Lower leg skin (tissue), 4 donors: ENCODE data around the gene GASK1B. TPM values are rescaled to one million over a fixed set of nuclear protein-coding genes. Genes with fewer than 3 reads are reported as not detected.

Experiments
- DNase-seq, 2 donors: peaks; one replicate each; pipeline ENCODE4 v3.0.0-alpha.2; 2019; ENCODE audit warnings: low spot score in 2 of 2
- H3K4me3 ChIP-seq: fragments of 200-600 bp; sonication (generic); 2 replicates; pipeline ENCODE4 v1.5.1; 2017; ENCODE audit warnings: mild to moderate bottlenecking, low read depth; ENCODE audit not compliant: poor library complexity, severe bottlenecking
- CTCF ChIP-seq, 3 donors: fragments of 450-650 bp; IDR thresholded peaks; one replicate each; pipeline ENCODE4 v1.5.1; 2016; ENCODE audit warnings: antibody characterized with exemption in 3 of 3, mild to moderate bottlenecking in 3 of 3, moderate library complexity in 2 of 3
- POLR2A ChIP-seq, 2 donors: fragments of 450-650 bp; IDR thresholded peaks; one replicate each; pipeline ENCODE4 v1.6.1; 2016 to 2017; ENCODE audit warnings: antibody characterized with exemption in 2 of 2, mild to moderate bottlenecking in 1 of 2, moderate library complexity in 1 of 2
- WGBS, 2 donors: methylation state at CpG; one replicate each; pipeline ENCODE4 v1.1.5; 2018; 5-methylcytosine and 5-hydroxymethylcytosine counted together
- intact Hi-C: fragments of 100-400 bp; cut with DNase I; formaldehyde crosslinking; loops from one replicate; pipeline ENCODE4 v1.15.0; 2023; ENCODE audit warnings: low total_unique reads
- total RNA-seq, 4 donors: library from RNA; depleted of rRNA; stranded (reverse); fragments of >200 nt; gene quantifications; one replicate each; pipeline ENCODE4 v1.1.0, GENCODE V29; 2016

The GASK1B gene
- 10 to 100 TPM in 1 of 4 donors, 1 to 10 TPM in 3; 3.8 to 10.8 (median 5.3) TPM for total RNA-seq

- no peak within 1 kb of the TSS for H3K4me3 ChIP-seq
- DNase-seq, result peak in 1 of 2 donors; percentile 39
- intact Hi-C loops, result loop anchor here (10.0 kb wide), 1 partner anchor 178 kb away; no protein-coding TSS in a partner anchor
- 9 to 10% methylated on average over 12 of the region's 12 CpGs for WGBS, 2 donors
- TF ChIP-seq POLR2A (IDR thresholded peaks at IDR 0.05), result no peak
- TF ChIP-seq CTCF (IDR thresholded peaks at IDR 0.05), result no peak
These were observed at the start of gene GASK1B for GRCh38 chr4:158172261-158173258. GASK1B (minus strand) TSS chr4:158173025; CDS start chr4:158171375, 1,650 bp downstream.

GRCh38 chr4:158219623-158220022, 46.8 kb upstream of the GASK1B start:
- WGBS, 2 donors, result 93% methylated on average over 1 of the region's 1 CpG
- H3K4me3 ChIP-seq, result no peak overlapping the region
- intact Hi-C loops, result no loop called here
- DNase-seq, result no peak
- TF ChIP-seq POLR2A (IDR thresholded peaks at IDR 0.05) (no peak), CTCF (IDR thresholded peaks at IDR 0.05) (no peak)

- no peak for TF ChIP-seq CTCF (IDR thresholded peaks at IDR 0.05)
- TF ChIP-seq POLR2A (IDR thresholded peaks at IDR 0.05), result no peak
- 85 to 87% methylated on average over 5 of the region's 5 CpGs for WGBS, 2 donors
These were observed 44.9 kb upstream of the GASK1B start for GRCh38 chr4:158217763-158218162.

GRCh38 chr4:158214856-158215255, 42.0 kb upstream of the GASK1B start:
- 81 to 88% methylated on average over 1 of the region's 1 CpG for whole genome bisulfite sequencing, 2 donors
- intact Hi-C loops, result no loop called here
- TF ChIP-seq POLR2A (IDR thresholded peaks at IDR 0.05) (no peak), CTCF (IDR thresholded peaks at IDR 0.05) (no peak)
- H3K4me3 ChIP-seq, result no peak overlapping the region
- DNase-seq, result no peak

More at GRCh38 chr4:158217763-158218162, 44.9 kb upstream of the GASK1B start:
- no peak for DNase-seq
- intact Hi-C loops, result no loop called here
- H3K4me3 ChIP-seq, result no peak overlapping the region

GRCh38 chr4:158213466-158213865, 40.6 kb upstream of the GASK1B start:
- intact Hi-C loops, result no loop called here
- 85% methylated on average over 2 of the region's 2 CpGs for WGBS, 2 donors
- no peak for TF ChIP-seq CTCF (IDR thresholded peaks at IDR 0.05)
- no peak for DNase-seq
- no peak overlapping the region for H3K4me3 ChIP-seq
